H1 (cell line): Measurements from ENCODE around the gene CDYL2. TPM values are rescaled to one million over a fixed set of nuclear protein-coding genes. Genes with fewer than 3 reads are reported as not detected.

Experiments
- CTCF ChIA-PET: fragments of 300-600 bp; sonication (Branson Sonifier 250); formaldehyde crosslinking; loops from one replicate; lab custom pipeline; 2021; ENCODE audit not compliant: partially characterized antibody; lab: Charles Lee
- POLR2A ChIA-PET: fragments of 300-600 bp; sonication (Branson Sonifier 250); formaldehyde crosslinking; loops from one replicate; lab custom pipeline; 2021; ENCODE audit warnings: inconsistent platforms; ENCODE audit not compliant: partially characterized antibody; lab: Charles Lee
- DNase-seq, 2 experiments: peaks; one replicate each; pipeline versions ENCODE4 v3.0.0 to v3.0.0-alpha.2; 2010 to 2022; ENCODE audit warnings: low spot score in 2 of 2, low read depth in 1 of 2, mixed read lengths in 1 of 2
- FAIRE-seq: peaks from 2 replicates; lab custom pipeline; 2011; peaks lifted over from hg19 to GRCh38; lab: Jason Lieb, UNC
- H2AFZ ChIP-seq: 2 replicates; pipeline ENCODE4 v1.8.1; 2012; ENCODE audit warnings: low read length, inconsistent platforms
- H2AK5ac ChIP-seq: 2 replicates; pipeline ENCODE4 v1.6.1; 2013; ENCODE audit warnings: low read depth, low read length
- H2BK120ac ChIP-seq: replicated peaks from 2 replicates; pipeline ENCODE3; 2013; ENCODE audit warnings: low read depth, low read length, inconsistent platforms
- H2BK12ac ChIP-seq: 2 replicates; pipeline ENCODE4 v1.6.1; 2013; ENCODE audit warnings: low read depth, low read length
- H2BK15ac ChIP-seq: 2 replicates; pipeline ENCODE4 v1.6.1; 2013; ENCODE audit warnings: low read length
- H2BK20ac ChIP-seq: 2 replicates; pipeline ENCODE4 v1.6.1; 2013; ENCODE audit warnings: low read length
- H2BK5ac ChIP-seq: 2 replicates; pipeline ENCODE4 v1.6.1; 2013; ENCODE audit warnings: low read depth, low read length
- H3K14ac ChIP-seq: 2 replicates; pipeline ENCODE4 v1.6.1; 2013; ENCODE audit warnings: inconsistent platforms; ENCODE audit not compliant: insufficient read length
- H3K18ac ChIP-seq: 2 replicates; pipeline ENCODE4 v1.6.1; 2013; ENCODE audit warnings: low read length; ENCODE audit errors: extremely low read depth
- H3K23ac ChIP-seq: 2 replicates; pipeline ENCODE4 v1.6.1; 2013; ENCODE audit warnings: inconsistent platforms; ENCODE audit not compliant: insufficient read length
- H3K23me2 ChIP-seq: 2 replicates; pipeline ENCODE4 v1.6.1; 2013; ENCODE audit warnings: low read depth, low read length
- H3K27ac ChIP-seq: 2 replicates; pipeline ENCODE4 v1.6.1; 2011; ENCODE audit warnings: low read depth, low read length, inconsistent platforms
- H3K27me3 ChIP-seq, 4 experiments: replicated peaks in 1 of 4; 1 replicate in 1 of 4; 2 replicates in 3 of 4; pipeline versions ENCODE4 v1.6.1 to v1.8.1; 2011 to 2013; ENCODE audit warnings: low read length in 3 of 4, mild to moderate bottlenecking in 3 of 4, inconsistent platforms in 2 of 4, mixed read lengths in 2 of 4, moderate library complexity in 1 of 4; ENCODE audit not compliant: control insufficient read depth in 3 of 4, insufficient read depth in 3 of 4; ENCODE audit errors: extremely low read depth in 1 of 4
- H3K36me3 ChIP-seq, 4 experiments: 2 replicates each; pipeline versions ENCODE4 v1.6.1 to v1.8.1; 2011 to 2013; ENCODE audit warnings: mild to moderate bottlenecking in 4 of 4, low read length in 3 of 4, moderate library complexity in 2 of 4, control low read depth in 1 of 4, inconsistent platforms in 1 of 4; ENCODE audit not compliant: insufficient read depth in 4 of 4, control insufficient read depth in 2 of 4
- H3K4ac ChIP-seq: replicated peaks from 2 replicates; pipeline ENCODE3; 2013; ENCODE audit warnings: low read length, low read depth, mixed read lengths, inconsistent platforms; ENCODE audit not compliant: insufficient read length
- H3K4me1 ChIP-seq, 4 experiments: replicated peaks in 1 of 4; 1 replicate in 1 of 4; 2 replicates in 3 of 4; pipeline versions ENCODE4 v1.6.1 to v1.8.1; 2011 to 2013; ENCODE audit warnings: low read length in 3 of 4, inconsistent platforms in 2 of 4, mixed read lengths in 1 of 4; ENCODE audit not compliant: insufficient read depth in 4 of 4, control insufficient read depth in 3 of 4
- H3K4me2 ChIP-seq, 2 experiments: 2 replicates each; pipeline versions ENCODE4 v1.6.1 to v1.8.1; 2011 to 2013; ENCODE audit warnings: low read depth in 2 of 2, low read length in 2 of 2, control low read depth in 1 of 2, inconsistent platforms in 1 of 2, mild to moderate bottlenecking in 1 of 2; ENCODE audit not compliant: insufficient read depth in 1 of 2
- H3K4me3 ChIP-seq, 4 experiments: fragments of 200-600, 300-600 bp in 1 of 4; sonication (generic), shearing (Covaris generic), sonication (Bioruptor Twin) in 1 of 4; 2 replicates each; pipeline versions ENCODE4 v1.5.1 to v1.8.1; 2011 to 2016; ENCODE audit warnings: low read length in 4 of 4, low read depth in 3 of 4, control low read depth in 2 of 4, inconsistent platforms in 2 of 4, mild to moderate bottlenecking in 2 of 4, mixed read lengths in 1 of 4, moderate library complexity in 1 of 4; ENCODE audit not compliant: insufficient read depth in 2 of 4; ENCODE audit errors: extremely low read depth in 1 of 4
- H3K56ac ChIP-seq: replicated peaks from 2 replicates; pipeline ENCODE3; 2013; ENCODE audit warnings: low read depth, mild to moderate bottlenecking, mixed read lengths, low read length, inconsistent platforms; ENCODE audit not compliant: insufficient read length
- H3K79me1 ChIP-seq: 2 replicates; pipeline ENCODE4 v1.6.1; 2013; ENCODE audit warnings: low read depth, low read length, control low read depth
- H3K79me2 ChIP-seq, 2 experiments: 2 replicates each; pipeline versions ENCODE4 v1.6.1 to v1.8.1; 2012 to 2013; ENCODE audit warnings: low read length in 2 of 2, mild to moderate bottlenecking in 2 of 2, inconsistent platforms in 1 of 2; ENCODE audit not compliant: insufficient read depth in 2 of 2, control insufficient read depth in 1 of 2
- H3K9ac ChIP-seq, 4 experiments: replicated peaks in 1 of 4; 1 replicate in 1 of 4; 2 replicates in 3 of 4; pipeline versions ENCODE4 v1.6.1 to v1.8.1; 2011 to 2013; ENCODE audit warnings: low read depth in 3 of 4, low read length in 3 of 4, control low read depth in 2 of 4, mild to moderate bottlenecking in 2 of 4, moderate library complexity in 2 of 4, inconsistent platforms in 1 of 4; ENCODE audit errors: extremely low read depth in 1 of 4
- H3K9me3 ChIP-seq, 2 experiments: 2 replicates each; pipeline versions ENCODE4 v1.6.1 to v1.8.1; 2012 to 2013; ENCODE audit warnings: mild to moderate bottlenecking in 2 of 2, moderate library complexity in 2 of 2, control low read depth in 1 of 2, inconsistent platforms in 1 of 2, low read depth in 1 of 2, low read length in 1 of 2, mixed read lengths in 1 of 2; ENCODE audit not compliant: insufficient read depth in 2 of 2
- H4K20me1 ChIP-seq, 2 experiments: replicated peaks in 1 of 2; 2 replicates each; pipeline versions ENCODE3 to v1.8.1; 2011 to 2013; ENCODE audit warnings: inconsistent platforms in 2 of 2, low read length in 2 of 2, mild to moderate bottlenecking in 1 of 2; ENCODE audit not compliant: insufficient read depth in 2 of 2, control insufficient read depth in 1 of 2
- H4K5ac ChIP-seq: 2 replicates; pipeline ENCODE4 v1.6.1; 2013; ENCODE audit warnings: low read length, low read depth, mixed read lengths, inconsistent platforms; ENCODE audit not compliant: insufficient read length
- H4K8ac ChIP-seq: 2 replicates; pipeline ENCODE4 v1.8.0; 2013; ENCODE audit warnings: mild to moderate bottlenecking, moderate library complexity, low read length, inconsistent platforms; ENCODE audit not compliant: insufficient read depth; ENCODE audit errors: extremely low read depth
- H4K91ac ChIP-seq: replicated peaks from 2 replicates; pipeline ENCODE3; 2013; ENCODE audit warnings: low read length, mixed read lengths, inconsistent platforms; ENCODE audit not compliant: insufficient read length
- WGBS, 2 experiments: shearing (Covaris generic) in 1 of 2; methylation state at CpG; one replicate each; pipeline versions ENCODE4 v1.1.6 to v1.1.7; 2013 to 2015; ENCODE audit warnings: low lambda C conversion rate in 2 of 2, mixed read lengths in 2 of 2, inconsistent platforms in 1 of 2, low coverage in 1 of 2, missing lambda C conversion rate in 1 of 2; ENCODE audit not compliant: insufficient replicate concordance in 2 of 2, insufficient coverage in 1 of 2, insufficient read length in 1 of 2; ENCODE audit errors: extremely low coverage in 1 of 2, missing lambda C conversion rate in 1 of 2; 5-methylcytosine and 5-hydroxymethylcytosine counted together
- polyA plus RNA-seq, 7 experiments: library from polyadenylated mRNA; depleted of rRNA in 3 of 7; stranded (reverse) in 5 of 7; unstranded in 2 of 7; fragments of >200 nt in 5 of 7; fragments of 200-250 nt in 2 of 7; gene quantifications; 1 replicate in 5 of 7; 2 replicates in 1 of 7; 4 replicates in 1 of 7; pipeline versions ENCODE4 v1.2.1 to v1.2.3, GENCODE V29; 2011 to 2013; ENCODE audit warnings: missing spikeins in 2 of 7, mixed read lengths in 2 of 7
- total RNA-seq: library from RNA; stranded (reverse); fragmentation: NEBNext Ultra II Directional; extraction: Animal tissue kit (Norgen Biotek cat#: 25700); gene quantifications from 2 replicates; pipeline ENCODE4 v1.2.1, GENCODE V29; 2021

The CDYL2 gene
- total and polyA plus RNA-seq, 2 of the 8 experiments (the other 6 are each of a cell fraction or from before 2014, with no cell fraction given) = 0.33 to 5.3 TPM

GRCh38 chr16:80788027-80788426, 16.4 kb downstream of the CDYL2 start:
- FAIRE-seq (no peak), DNase-seq (no peak)
- H3K9me3 ChIP-seq = peaks cover 9 to 11% of the 10 kb centered on the region in 2 experiments
- ChIA-PET POLR2A (no interaction called here), CTCF (no interaction called here)
- no peaks in the 10 kb centered on the region for H3K79me1 ChIP-seq
- H3K27me3 ChIP-seq = no peaks in the 10 kb centered on the region
- no peak overlapping the region for H2BK20ac ChIP-seq
- no peak overlapping the region for H3K4me2 ChIP-seq
- H2AK5ac ChIP-seq = no peak overlapping the region
- H4K20me1 ChIP-seq = no peaks in the 10 kb centered on the region
- peaks cover 0 to 4% (median 0%) of the 10 kb centered on the region in 4 experiments; a peak in 2 of 7 replicates for H3K4me1 ChIP-seq
- no peak overlapping the region for H2AFZ ChIP-seq
- no peaks in the 10 kb centered on the region for H3K23me2 ChIP-seq
- no peak overlapping the region for H2BK15ac ChIP-seq
- no peak overlapping the region for H3K14ac ChIP-seq
- WGBS, 2 experiments = 62% methylated on average over 2 of the region's 2 CpGs; no CpG with 5 or more reads in 1 of the 2 experiments
- no peak overlapping the region for H2BK5ac ChIP-seq
- no peak overlapping the region for H3K18ac ChIP-seq
- no peak overlapping the region for H2BK12ac ChIP-seq
- no peak overlapping the region for H3K4ac ChIP-seq
- no peak overlapping the region for H4K91ac ChIP-seq
- H3K36me3 ChIP-seq = no peaks in the 10 kb centered on the region
- no peak overlapping the region for H3K27ac ChIP-seq
- H3K9ac ChIP-seq = no peak overlapping the region
- H3K56ac ChIP-seq = no peak overlapping the region
- H2BK120ac ChIP-seq = no peak overlapping the region
- no peak overlapping the region for H4K8ac ChIP-seq
- no peak overlapping the region for H3K23ac ChIP-seq
- no peak overlapping the region for H3K4me3 ChIP-seq
- H3K79me2 ChIP-seq = no peaks in the 10 kb centered on the region
- H4K5ac ChIP-seq = no peak overlapping the region
